NCI-H345 (cell line): ENCODE measurements around the gene OR7C2.

Source experiments
- DNase-seq: peaks from one replicate; lab custom pipeline; 2025; lab: John Stamatoyannopoulos, UW

The OR7C2 gene

GRCh38 chr19:14979476-14980255, 38.4 kb downstream of the OR7C2 start, which contains the start of gene SLC1A6:
TSS of gene SLC1A6 (minus strand) at chr19:14979864. CDS start at chr19:14972910, 6,954 bp downstream.
- no peak for DNase-seq

- DNase-seq: no peak
These were observed 43.8 kb downstream of the OR7C2 start for GRCh38 chr19:14985133-14985532.
